Thoracic aorta (tissue), 2 donors: Measurements from ENCODE around the gene NAT9. TPM values are rescaled to one million over a fixed set of nuclear protein-coding genes. Genes with fewer than 3 reads are reported as not detected.

ENCODE experiments used
- ATAC-seq: fragments of 150-250 bp; one replicate; pipeline ENCODE4 v1.8.0; 2017; ENCODE audit warnings: low read depth; ENCODE audit not compliant: insufficient number of reproducible peaks, low FRiP score
- DNase-seq: peaks from one replicate; pipeline ENCODE4 v3.0.0-alpha.2; 2020; ENCODE audit warnings: low spot score
- H3K27ac ChIP-seq, 2 donors: fragments of 200-600 bp; sonication (generic); 1 replicate in 1 of 2; 2 replicates in 1 of 2; pipeline ENCODE4 v1.5.1; 2016; ENCODE audit warnings: mild to moderate bottlenecking in 2 of 2, moderate library complexity in 2 of 2
- H3K27me3 ChIP-seq: fragments of 200-600 bp; sonication (generic); replicated peaks from 2 replicates; pipeline ENCODE4 v1.6.0; 2016; ENCODE audit warnings: mild to moderate bottlenecking; ENCODE audit not compliant: insufficient read depth
- H3K36me3 ChIP-seq: fragments of 200-600 bp; sonication (generic); one replicate; pipeline ENCODE4 v1.5.1; 2016
- H3K4me1 ChIP-seq, 2 donors: fragments of 200-600 bp; sonication (generic); 1 replicate in 1 of 2; 2 replicates in 1 of 2; pipeline versions ENCODE4 v1.5.1 to v1.6.0; 2016; ENCODE audit warnings: low read depth in 2 of 2, mild to moderate bottlenecking in 1 of 2; ENCODE audit not compliant: control insufficient read depth in 1 of 2
- H3K4me3 ChIP-seq: fragments of 200-600 bp; sonication (generic); 2 replicates; pipeline ENCODE4 v1.5.1; 2016; ENCODE audit warnings: mild to moderate bottlenecking
- H3K9me3 ChIP-seq: fragments of 200-600 bp; sonication (generic); 2 replicates; pipeline ENCODE4 v1.5.1; 2016
- total RNA-seq, 2 donors: library from RNA; depleted of rRNA; stranded (reverse); fragments of >200 nt; gene quantifications; one replicate each; pipeline versions ENCODE4 v1.1.0 to v1.2.3, GENCODE V29; 2016
- TF ChIP-seq, protein P1 (sequence below): fragments of 200-600 bp; sonication (generic); IDR thresholded peaks from one replicate; pipeline ENCODE4 v1.5.1; 2019; ENCODE audit warnings: antibody characterized with exemption

Gene NAT9
- total RNA-seq, 2 donors from 2014 or later: 37.1 to 39.4 TPM

DNA sequence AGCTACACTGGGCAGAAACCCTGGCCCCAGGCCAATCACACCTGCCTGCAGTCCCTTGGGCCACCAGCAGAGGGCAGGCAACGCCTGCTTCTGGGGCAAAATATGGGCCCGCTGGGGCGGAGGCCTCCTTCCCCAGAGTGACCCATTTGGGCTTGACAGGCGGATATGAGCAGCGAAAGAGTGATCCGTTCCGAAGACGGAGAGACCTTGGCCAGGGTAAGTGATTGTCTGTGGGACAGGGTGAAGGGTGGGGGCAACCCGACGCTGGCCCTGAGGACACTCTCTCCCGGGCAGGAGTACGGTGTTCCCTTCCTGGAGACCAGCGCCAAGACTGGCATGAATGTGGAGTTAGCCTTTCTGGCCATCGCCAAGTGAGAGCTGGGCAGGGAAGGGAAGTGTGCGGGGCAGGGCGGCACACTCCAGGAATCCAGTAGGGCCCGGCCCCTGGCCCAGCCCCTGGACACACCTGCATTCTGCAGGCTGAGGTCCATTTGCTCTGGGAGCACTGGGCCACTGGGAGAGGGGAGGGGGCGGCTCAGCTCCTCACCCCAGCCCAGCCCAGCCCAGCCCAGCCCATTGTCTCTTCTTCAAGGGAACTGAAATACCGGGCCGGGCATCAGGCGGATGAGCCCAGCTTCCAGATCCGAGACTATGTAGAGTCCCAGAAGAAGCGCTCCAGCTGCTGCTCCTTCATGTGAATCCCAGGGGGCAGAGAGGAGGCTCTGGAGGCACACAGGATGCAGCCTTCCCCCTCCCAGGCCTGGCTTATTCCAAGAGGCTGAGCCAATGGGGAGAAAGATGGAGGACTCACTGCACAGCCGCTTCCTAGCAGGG is 31.2 kb downstream of the NAT9 start:
- peak; percentile 65 for ATAC-seq

DNA sequence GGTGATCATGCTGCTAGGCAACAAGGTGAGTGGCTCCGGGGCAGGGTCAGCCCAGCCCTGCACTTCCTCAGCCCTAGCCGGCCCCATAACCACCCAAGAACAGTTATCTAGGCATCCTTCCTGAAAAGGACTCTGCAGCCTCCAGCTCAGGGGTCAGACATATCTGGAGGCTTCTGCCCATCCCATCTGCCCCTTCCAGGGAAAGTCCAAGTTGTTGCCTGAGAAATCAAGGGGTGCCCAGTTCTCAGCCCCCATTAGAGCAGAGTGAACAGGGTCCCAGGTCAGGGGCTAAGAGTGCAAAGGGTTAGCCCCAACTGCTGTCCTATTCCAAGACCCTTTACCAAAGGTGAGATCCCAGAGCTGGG is 31.8 kb downstream of the NAT9 start:
- H3K4me1 ChIP-seq: peaks cover 6 to 18% of the 10 kb centered on the region in 2 donors
- ATAC-seq (no peak), DNase-seq (no peak)
- H3K27ac ChIP-seq: no peak overlapping the region
- no peaks in the 10 kb centered on the region for H3K9me3 ChIP-seq
- TF ChIP-seq, protein P1, sequence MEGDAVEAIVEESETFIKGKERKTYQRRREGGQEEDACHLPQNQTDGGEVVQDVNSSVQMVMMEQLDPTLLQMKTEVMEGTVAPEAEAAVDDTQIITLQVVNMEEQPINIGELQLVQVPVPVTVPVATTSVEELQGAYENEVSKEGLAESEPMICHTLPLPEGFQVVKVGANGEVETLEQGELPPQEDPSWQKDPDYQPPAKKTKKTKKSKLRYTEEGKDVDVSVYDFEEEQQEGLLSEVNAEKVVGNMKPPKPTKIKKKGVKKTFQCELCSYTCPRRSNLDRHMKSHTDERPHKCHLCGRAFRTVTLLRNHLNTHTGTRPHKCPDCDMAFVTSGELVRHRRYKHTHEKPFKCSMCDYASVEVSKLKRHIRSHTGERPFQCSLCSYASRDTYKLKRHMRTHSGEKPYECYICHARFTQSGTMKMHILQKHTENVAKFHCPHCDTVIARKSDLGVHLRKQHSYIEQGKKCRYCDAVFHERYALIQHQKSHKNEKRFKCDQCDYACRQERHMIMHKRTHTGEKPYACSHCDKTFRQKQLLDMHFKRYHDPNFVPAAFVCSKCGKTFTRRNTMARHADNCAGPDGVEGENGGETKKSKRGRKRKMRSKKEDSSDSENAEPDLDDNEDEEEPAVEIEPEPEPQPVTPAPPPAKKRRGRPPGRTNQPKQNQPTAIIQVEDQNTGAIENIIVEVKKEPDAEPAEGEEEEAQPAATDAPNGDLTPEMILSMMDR: no peak
- H3K36me3 ChIP-seq: no peaks in the 10 kb centered on the region
- H3K27me3 ChIP-seq: no peaks in the 10 kb centered on the region
- H3K4me3 ChIP-seq: no peak overlapping the region

More for the DNA sequence above, 31.2 kb downstream of the NAT9 start:
- peak; percentile 63 for DNase-seq
- Histone ChIP-seq H3K4me3 (peak overlapping the region; percentile 64), H3K9me3 (no peaks in the 10 kb centered on the region), H3K27ac (peak overlapping the region; percentile 39 to 67), H3K4me1 (peaks cover 6 to 24% of the 10 kb centered on the region in 2 donors), H3K36me3 (no peaks in the 10 kb centered on the region), H3K27me3 (no peaks in the 10 kb centered on the region)
- TF ChIP-seq, protein P1: peak; percentile 100

DNA sequence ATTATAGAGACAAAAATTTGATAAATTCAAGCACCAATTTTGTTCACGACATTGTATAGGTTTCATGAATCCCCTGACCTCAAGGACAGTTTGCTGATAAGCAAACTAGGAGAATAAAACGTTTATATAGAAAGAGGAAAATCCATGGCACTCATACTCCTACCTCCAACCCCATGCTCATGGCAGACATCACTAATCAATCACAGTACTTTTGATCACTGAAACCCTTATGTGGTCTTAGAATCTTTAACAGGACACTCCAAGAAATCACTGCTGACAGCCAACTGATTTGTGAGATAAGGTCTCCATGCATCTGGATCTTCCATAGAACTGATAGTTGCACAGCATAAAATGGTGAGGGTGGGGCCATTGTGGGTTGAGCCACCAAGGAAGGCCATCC is 32.4 kb downstream of the NAT9 start:
- no peaks in the 10 kb centered on the region for H3K27me3 ChIP-seq
- no peak for ATAC-seq
- H3K36me3 ChIP-seq: no peaks in the 10 kb centered on the region

DNA sequence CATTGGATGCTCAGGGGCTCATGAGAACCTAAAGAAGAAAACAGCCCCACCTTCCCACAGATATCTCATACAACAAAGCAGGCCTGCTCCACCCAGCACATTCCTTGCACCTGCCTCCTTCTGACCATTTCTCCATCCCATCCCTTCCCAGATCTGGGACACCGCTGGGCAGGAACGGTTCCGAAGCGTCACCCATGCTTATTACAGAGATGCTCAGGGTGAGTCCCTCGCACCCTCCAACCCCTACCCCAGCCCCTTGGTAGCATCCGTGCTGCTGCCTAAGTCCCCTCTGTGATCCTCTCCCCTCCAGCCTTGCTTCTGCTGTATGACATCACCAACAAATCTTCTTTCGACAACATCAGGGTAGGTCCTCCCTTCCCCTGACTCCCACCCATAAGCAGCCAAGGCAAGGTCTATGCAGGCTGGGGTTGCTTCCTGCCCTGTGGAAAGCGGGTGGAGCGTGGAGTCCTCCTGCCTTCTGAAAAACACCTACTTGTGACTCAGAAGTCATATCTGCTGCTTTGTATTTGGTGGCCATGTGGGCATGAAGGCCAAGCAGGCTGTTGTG is 33.1 kb downstream of the NAT9 start:
- DNase-seq: no peak

More for the DNA sequence above, 32.4 kb downstream of the NAT9 start:
- Histone ChIP-seq H3K4me1 (peaks cover 6 to 18% of the 10 kb centered on the region in 2 donors), H3K4me3 (no peak overlapping the region), H3K9me3 (no peaks in the 10 kb centered on the region), H3K27ac (no peak overlapping the region)
- DNase-seq: no peak
- TF ChIP-seq, protein P1: no peak

DNA sequence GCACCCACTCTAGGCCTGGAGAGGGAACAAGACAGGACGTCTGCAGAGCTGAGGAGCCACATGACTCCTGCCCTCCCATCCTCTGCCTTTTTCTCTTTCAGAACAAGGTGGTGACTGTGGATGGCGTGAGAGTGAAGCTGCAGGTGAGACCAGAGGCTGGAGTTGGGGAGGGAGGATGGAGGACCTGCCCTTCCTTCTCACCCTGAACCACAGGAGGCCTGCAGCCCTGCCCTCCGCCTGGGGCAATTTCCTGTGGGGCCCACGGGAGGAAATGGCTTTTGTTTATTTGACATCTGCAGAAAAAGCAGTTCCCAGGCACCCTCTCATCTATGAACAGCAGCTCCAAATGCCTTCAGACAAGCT is 34.0 kb downstream of the NAT9 start:
- no peak overlapping the region for H3K27ac ChIP-seq
- peaks cover 0 to 26% of the 10 kb centered on the region in 2 donors for H3K4me1 ChIP-seq
- TF ChIP-seq, protein P1: no peak
- H3K27me3 ChIP-seq: no peaks in the 10 kb centered on the region
- ATAC-seq: no peak
- H3K36me3 ChIP-seq: no peaks in the 10 kb centered on the region
- no peak for DNase-seq
- no peaks in the 10 kb centered on the region for H3K9me3 ChIP-seq
- H3K4me3 ChIP-seq: no peak overlapping the region

More for the DNA sequence above, 33.1 kb downstream of the NAT9 start:
- Histone ChIP-seq H3K27ac (no peak overlapping the region), H3K27me3 (no peaks in the 10 kb centered on the region), H3K4me1 (peaks cover 6 to 25% of the 10 kb centered on the region in 2 donors), H3K4me3 (no peak overlapping the region), H3K9me3 (no peaks in the 10 kb centered on the region), H3K36me3 (no peaks in the 10 kb centered on the region)
- no peak for ATAC-seq
- TF ChIP-seq, protein P1: no peak
